ENCODE results near the gene POLL.

POLL gene

GRCh38 chr10:101560298-101561067 lies 27.6 kb downstream of the POLL start:
- peak; percentile 11 for DNase-seq

GRCh38 chr10:101559596-101560297 lies 28.3 kb downstream of the POLL start:
- no peak for DNase-seq

- no peak for DNase-seq
Observed at GRCh38 chr10:101558671-101559595, 29.1 kb downstream of the POLL start.

- DNase-seq = no peak
Observed at GRCh38 chr10:101558204-101558603, 29.9 kb downstream of the POLL start.

GRCh38 chr10:101557541-101557940 lies 30.5 kb downstream of the POLL start:
- no peak for DNase-seq

- no peak for DNase-seq
Observed at GRCh38 chr10:101552442-101552841, 35.6 kb downstream of the POLL start.

- no peak for DNase-seq
Observed at GRCh38 chr10:101550965-101551364, 37.1 kb downstream of the POLL start.

GRCh38 chr10:101545898-101546297 lies 42.2 kb downstream of the POLL start:
- no peak for DNase-seq

GRCh38 chr10:101538446-101538845 lies 49.6 kb downstream of the POLL start:
- peak; percentile 17 for DNase-seq

GRCh38 chr10:101536800-101537199 lies 51.3 kb downstream of the POLL start:
- DNase-seq = no peak

- DNase-seq = no peak
Observed at GRCh38 chr10:101535949-101536348, 52.1 kb downstream of the POLL start.

- DNase-seq = no peak
Observed at GRCh38 chr10:101529725-101530553, 58.1 kb downstream of the POLL start.

- DNase-seq = no peak
Observed at GRCh38 chr10:101529207-101529606, 58.9 kb downstream of the POLL start.

Data from NCI-H1092 treated with DMSO at 0.1 percent for 48 hours (cell line).